Mucosa of descending colon (tissue), 3 donors: ENCODE results near the gene SRPK2. TPM values are rescaled to one million over a fixed set of nuclear protein-coding genes. Genes with fewer than 3 reads are reported as not detected.

Experiments
- ATAC-seq: fragments of 200-7000 bp; cut with Tn5 transposase; one replicate; pipeline ENCODE4 v1.9.1; 2020; ENCODE audit warnings: mild to moderate bottlenecking, moderate library complexity
- DNase-seq, 3 donors: peaks; one replicate each; pipeline ENCODE4 v3.0.0-alpha.2; 2020
- H3K36me3 ChIP-seq: fragments of 200-600 bp; one replicate; pipeline ENCODE4 v1.8.0; 2021; ENCODE audit warnings: low read depth, mild to moderate bottlenecking
- H3K4me1 ChIP-seq: fragments of 200-600 bp; one replicate; pipeline ENCODE4 v1.8.0; 2021; ENCODE audit warnings: low read depth, mild to moderate bottlenecking
- H3K4me3 ChIP-seq: fragments of 200-600 bp; one replicate; pipeline ENCODE4 v1.8.0; 2021; ENCODE audit warnings: mild to moderate bottlenecking
- H3K9me3 ChIP-seq: fragments of 200-600 bp; one replicate; pipeline ENCODE4 v1.8.0; 2021; ENCODE audit warnings: mild to moderate bottlenecking
- CTCF ChIP-seq: fragments of 200-600 bp; IDR thresholded peaks from one replicate; pipeline ENCODE4 v1.8.0; 2022; ENCODE audit warnings: antibody characterized with exemption, mild to moderate bottlenecking
- intact Hi-C, 2 donors: fragments of 100-400 bp; cut with DNase I in 1 of 2; cut with micrococcal nuclease in 1 of 2; formaldehyde crosslinking; loops; one replicate each; pipeline versions ENCODE4 v1.11.0 to v1.11.1; 2022; cut with DNase I, micrococcal nuclease
- total RNA-seq, 3 donors: library from RNA; stranded (reverse); fragmentation: NEBNext Ultra II Directional in 2 of 3; extraction: Animal tissue kit (Norgen Biotek cat#: 25700) in 2 of 3; gene quantifications; one replicate each; pipeline versions ENCODE4 v1.2.1 to v1.2.4, GENCODE V29; 2021 to 2023
- donor health status: DM: no; HTN: no; CAD: no; lungs with moderate emphysema.
- donor health status: DM: no; HTN: no; CAD: no.
- donor health status: DM: no; HTN: yes; CAD: no.

Gene SRPK2
- total RNA-seq, 3 donors from 2014 or later = 25.7 to 59.2 (median 31.6) TPM

- H3K9me3 ChIP-seq = peaks cover 4% of the 10 kb centered on the region
- TF ChIP-seq CTCF = no peak
- ATAC-seq (no peak), DNase-seq (no peak)
- H3K36me3 ChIP-seq = no peaks in the 10 kb centered on the region
- intact Hi-C loops = no loop called here
- no peaks in the 10 kb centered on the region for H3K4me1 ChIP-seq
- H3K4me3 ChIP-seq = no peak overlapping the region
These were observed 209.7 kb downstream of the SRPK2 start for GRCh38 chr7:105178928-105179541.

GRCh38 chr7:105178177-105178576, 210.5 kb downstream of the SRPK2 start:
- H3K9me3 ChIP-seq = peaks cover 4% of the 10 kb centered on the region
- no peak for TF ChIP-seq CTCF
- H3K4me1 ChIP-seq = no peaks in the 10 kb centered on the region
- intact Hi-C loops = no loop called here
- ATAC-seq (no peak), DNase-seq (no peak)
- H3K4me3 ChIP-seq = no peak overlapping the region
- no peaks in the 10 kb centered on the region for H3K36me3 ChIP-seq

- no peaks in the 10 kb centered on the region for H3K4me1 ChIP-seq
- no peak for ATAC-seq
- TF ChIP-seq CTCF = no peak
- H3K4me3 ChIP-seq = no peak overlapping the region
- intact Hi-C loops = no loop called here
- peaks cover 4% of the 10 kb centered on the region for H3K9me3 ChIP-seq
- H3K36me3 ChIP-seq = no peaks in the 10 kb centered on the region
- no peak for DNase-seq
These were observed 211.7 kb downstream of the SRPK2 start for GRCh38 chr7:105177026-105177425.

GRCh38 chr7:105173586-105173985, 215.1 kb downstream of the SRPK2 start:
- Histone ChIP-seq H3K9me3 (no peaks in the 10 kb centered on the region), H3K36me3 (no peaks in the 10 kb centered on the region), H3K4me1 (no peaks in the 10 kb centered on the region), H3K4me3 (no peak overlapping the region)
- DNase-seq = no peak
- no peak for TF ChIP-seq CTCF
- intact Hi-C loops = no loop called here
- ATAC-seq = no peak

- H3K9me3 ChIP-seq = no peaks in the 10 kb centered on the region
- H3K4me3 ChIP-seq = no peak overlapping the region
- H3K4me1 ChIP-seq = no peaks in the 10 kb centered on the region
- ATAC-seq = no peak
- H3K36me3 ChIP-seq = no peaks in the 10 kb centered on the region
- intact Hi-C loops = no loop called here
- DNase-seq = no peak
- no peak for TF ChIP-seq CTCF
These were observed 224.0 kb downstream of the SRPK2 start for GRCh38 chr7:105164751-105165150.

GRCh38 chr7:105163718-105164117, 225.0 kb downstream of the SRPK2 start:
- intact Hi-C loops = no loop called here
- no peaks in the 10 kb centered on the region for H3K4me1 ChIP-seq
- TF ChIP-seq CTCF = no peak
- ATAC-seq (no peak), DNase-seq (no peak)
- H3K9me3 ChIP-seq = no peaks in the 10 kb centered on the region
- H3K36me3 ChIP-seq = no peaks in the 10 kb centered on the region
- H3K4me3 ChIP-seq = no peak overlapping the region
